SK-N-SH (cell line): ENCODE results near the gene GSG1L.

Experiments
- CTCF ChIP-seq: fragments of 200-600 bp; sonication (generic); IDR thresholded peaks from 2 replicates; pipeline ENCODE4 v1.6.1; 2017; ENCODE audit warnings: antibody characterized with exemption, mild to moderate bottlenecking, moderate library complexity
- EP300 ChIP-seq, 2 experiments: IDR thresholded peaks; 2 replicates each; pipeline versions ENCODE4 v1.4.0 to v1.6.1; 2012; ENCODE audit warnings: borderline replicate concordance in 1 of 2, low read depth in 1 of 2, low read length in 1 of 2
- EZH2phosphoT487 ChIP-seq: fragments of 200-600 bp; sonication (generic); IDR thresholded peaks from 2 replicates; pipeline ENCODE4 v1.6.1; 2017; ENCODE audit warnings: low read depth, mixed run types, mild to moderate bottlenecking, antibody characterized with exemption, moderate library complexity, borderline replicate concordance
- GATA2 ChIP-seq: sonication (generic); formaldehyde crosslinking; IDR thresholded peaks from 2 replicates; pipeline ENCODE4 v1.5.0; 2020; ENCODE audit warnings: mild to moderate bottlenecking, missing genetic modification reagents
- MAX ChIP-seq: IDR thresholded peaks from 2 replicates; pipeline ENCODE4 v1.4.0; 2012; ENCODE audit warnings: low read depth
- NRF1 ChIP-seq: IDR thresholded peaks from 2 replicates; pipeline ENCODE4 v1.6.1; 2012; ENCODE audit warnings: low read depth, mild to moderate bottlenecking, low read length
- RAD21 ChIP-seq: IDR thresholded peaks from 2 replicates; pipeline ENCODE4 v1.6.1; 2012; ENCODE audit warnings: mild to moderate bottlenecking, low read length
- USF2 ChIP-seq: fragments of 150-350 bp; IDR thresholded peaks from 2 replicates; pipeline ENCODE4 v1.6.1; 2017; ENCODE audit warnings: antibody characterized with exemption, low read length, low read depth, borderline replicate concordance
- YY1 ChIP-seq: IDR thresholded peaks from 2 replicates; pipeline ENCODE4 v1.4.0; 2012; ENCODE audit warnings: low read depth, mild to moderate bottlenecking

GRCh38 chr16:27959914-27960313 is 103.6 kb downstream of the GSG1L start:
- TF ChIP-seq NRF1 (no peak), GATA2 (no peak), USF2 (no peak), CTCF (no peak), RAD21 (no peak), MAX (no peak), EP300 (IDR thresholded peaks at IDR 0.05; ENCODE audit: borderline replicate concordance in 1 of 2, low read depth in 1 of 2, low read length in 1 of 2) (no peak), YY1 (no peak), EZH2phosphoT487 (no peak)
